Measurements from ENCODE around the gene LRRC45.
A peak's percentile ranks its signal among the peaks of the same experiment; 100 is the strongest.

Gene LRRC45

DNA sequence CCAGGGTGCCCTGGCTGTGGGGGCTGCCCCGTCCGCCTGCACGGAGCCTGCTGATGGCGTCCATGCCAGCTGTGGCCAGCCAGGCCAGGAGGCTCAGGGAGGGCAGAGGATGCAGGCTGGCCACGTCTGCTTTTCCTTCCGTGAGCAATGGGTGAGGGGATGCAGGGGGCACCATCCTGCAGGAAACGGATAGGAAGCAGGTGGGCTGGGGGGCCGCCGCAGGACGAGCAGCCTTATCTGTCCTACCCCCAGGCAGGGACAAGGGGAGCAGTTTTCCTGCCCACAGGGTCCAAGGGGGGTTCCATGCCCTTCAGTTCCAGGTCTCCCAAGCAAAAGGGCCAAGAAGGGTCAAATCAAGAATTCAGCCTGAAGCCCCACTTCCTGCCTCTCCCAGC is 35.7 kb downstream of the LRRC45 start:
- no peak for DNase-seq (ENCODE audit: low read depth, low spot score)
- TF ChIP-seq, protein P1, sequence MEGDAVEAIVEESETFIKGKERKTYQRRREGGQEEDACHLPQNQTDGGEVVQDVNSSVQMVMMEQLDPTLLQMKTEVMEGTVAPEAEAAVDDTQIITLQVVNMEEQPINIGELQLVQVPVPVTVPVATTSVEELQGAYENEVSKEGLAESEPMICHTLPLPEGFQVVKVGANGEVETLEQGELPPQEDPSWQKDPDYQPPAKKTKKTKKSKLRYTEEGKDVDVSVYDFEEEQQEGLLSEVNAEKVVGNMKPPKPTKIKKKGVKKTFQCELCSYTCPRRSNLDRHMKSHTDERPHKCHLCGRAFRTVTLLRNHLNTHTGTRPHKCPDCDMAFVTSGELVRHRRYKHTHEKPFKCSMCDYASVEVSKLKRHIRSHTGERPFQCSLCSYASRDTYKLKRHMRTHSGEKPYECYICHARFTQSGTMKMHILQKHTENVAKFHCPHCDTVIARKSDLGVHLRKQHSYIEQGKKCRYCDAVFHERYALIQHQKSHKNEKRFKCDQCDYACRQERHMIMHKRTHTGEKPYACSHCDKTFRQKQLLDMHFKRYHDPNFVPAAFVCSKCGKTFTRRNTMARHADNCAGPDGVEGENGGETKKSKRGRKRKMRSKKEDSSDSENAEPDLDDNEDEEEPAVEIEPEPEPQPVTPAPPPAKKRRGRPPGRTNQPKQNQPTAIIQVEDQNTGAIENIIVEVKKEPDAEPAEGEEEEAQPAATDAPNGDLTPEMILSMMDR (IDR thresholded peaks at IDR 0.05; ENCODE audit: low read depth, low read length) = no peak
- H3K4me3 ChIP-seq (ENCODE audit: low read depth, low read length) = no peak overlapping the region
- in situ Hi-C loops (cut with HindIII; ENCODE audit: low sequenced_read_pairs) = no loop called here

DNA sequence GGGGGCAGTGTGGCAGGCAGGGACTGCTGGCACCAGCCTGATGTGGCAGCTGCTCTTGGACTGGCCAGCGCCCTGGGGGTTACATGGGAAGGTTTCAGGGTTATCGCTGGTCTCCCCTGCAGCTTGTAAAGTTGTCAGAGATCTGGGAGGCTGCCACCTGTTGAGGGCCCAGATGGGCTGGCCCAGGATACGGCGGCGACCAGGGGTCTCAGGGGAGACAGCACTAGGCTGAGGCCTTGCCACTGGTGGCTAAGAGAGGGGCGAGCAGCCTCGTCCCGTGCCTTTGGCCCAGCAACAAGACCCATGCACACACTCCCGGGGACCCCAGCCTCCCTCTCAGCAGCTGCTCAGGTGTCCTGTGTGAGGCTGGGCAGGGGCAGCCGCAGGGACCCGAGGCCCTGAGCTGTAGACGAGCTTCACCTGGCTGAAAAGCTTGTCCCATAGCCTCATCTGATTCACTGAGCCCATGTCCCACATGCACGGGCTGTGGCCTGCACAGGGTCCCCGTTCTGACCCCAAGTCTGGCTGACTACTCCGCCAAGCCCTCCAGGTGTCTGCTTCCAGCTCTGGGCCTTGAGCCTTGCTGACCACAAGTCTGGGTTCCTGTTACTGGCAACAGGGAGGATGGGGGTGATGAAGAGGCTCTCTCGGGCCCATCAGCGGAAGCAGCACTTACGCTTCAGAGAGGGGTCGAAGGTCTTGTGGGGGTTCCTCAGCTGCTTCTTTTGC is 36.3 kb downstream of the LRRC45 start:
- TF ChIP-seq, protein P1 (IDR thresholded peaks at IDR 0.05; ENCODE audit: low read depth, low read length) = no peak
- in situ Hi-C loops (cut with HindIII; ENCODE audit: low sequenced_read_pairs) = no loop called here
- DNase-seq (ENCODE audit: low read depth, low spot score) = no peak
- H3K4me3 ChIP-seq (ENCODE audit: low read depth, low read length) = no peak overlapping the region

DNA sequence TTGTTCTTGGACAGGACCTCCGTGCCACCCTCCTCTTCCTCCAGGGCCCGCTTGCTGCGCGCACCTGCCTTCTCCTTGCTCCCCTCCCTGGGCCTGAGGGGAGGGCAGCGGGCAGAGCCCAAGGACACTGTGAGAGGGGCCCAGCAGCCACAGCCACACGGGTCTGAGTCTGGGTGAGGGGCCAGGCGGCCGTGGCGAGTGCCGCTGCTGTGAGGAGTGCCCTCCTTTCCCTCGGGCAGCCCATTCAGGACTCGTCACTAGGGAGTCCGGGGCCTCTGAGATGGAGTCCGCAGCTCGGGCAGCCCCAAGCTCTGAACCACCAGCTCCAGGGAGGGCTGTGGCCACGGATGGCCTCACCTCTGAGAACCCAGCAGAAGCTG is 36.9 kb downstream of the LRRC45 start:
- in situ Hi-C loops (cut with HindIII; ENCODE audit: low sequenced_read_pairs) = no loop called here
- TF ChIP-seq, protein P1 (IDR thresholded peaks at IDR 0.05; ENCODE audit: low read depth, low read length) = no peak
- no peak for DNase-seq (ENCODE audit: low read depth, low spot score)
- no peak overlapping the region for H3K4me3 ChIP-seq (ENCODE audit: low read depth, low read length)

DNA sequence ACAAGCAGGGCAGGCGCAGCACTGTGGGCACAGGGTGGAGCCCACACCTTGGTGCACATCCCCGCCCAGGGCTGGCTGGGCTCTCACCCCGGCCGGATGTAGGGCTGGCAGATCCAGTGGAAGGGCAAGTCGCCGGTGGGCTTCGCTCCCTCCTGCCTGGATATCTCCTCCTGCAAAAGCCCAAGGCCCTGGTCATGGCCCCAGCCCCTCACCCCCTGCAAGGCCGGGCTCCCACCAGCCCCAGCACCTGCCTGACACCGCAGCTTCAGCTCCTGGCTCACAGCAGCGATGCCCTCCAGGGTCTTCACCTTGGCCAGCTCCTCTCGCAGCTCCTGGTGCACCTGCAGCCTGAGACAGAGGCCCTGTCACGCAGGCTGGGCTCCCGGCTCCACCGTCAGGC is 37.5 kb downstream of the LRRC45 start:
- in situ Hi-C loops (cut with HindIII; ENCODE audit: low sequenced_read_pairs) = no loop called here
- no peak overlapping the region for H3K4me3 ChIP-seq (ENCODE audit: low read depth, low read length)
- no peak for DNase-seq (ENCODE audit: low read depth, low spot score)
- TF ChIP-seq, protein P1 (IDR thresholded peaks at IDR 0.05; ENCODE audit: low read depth, low read length) = no peak

DNA sequence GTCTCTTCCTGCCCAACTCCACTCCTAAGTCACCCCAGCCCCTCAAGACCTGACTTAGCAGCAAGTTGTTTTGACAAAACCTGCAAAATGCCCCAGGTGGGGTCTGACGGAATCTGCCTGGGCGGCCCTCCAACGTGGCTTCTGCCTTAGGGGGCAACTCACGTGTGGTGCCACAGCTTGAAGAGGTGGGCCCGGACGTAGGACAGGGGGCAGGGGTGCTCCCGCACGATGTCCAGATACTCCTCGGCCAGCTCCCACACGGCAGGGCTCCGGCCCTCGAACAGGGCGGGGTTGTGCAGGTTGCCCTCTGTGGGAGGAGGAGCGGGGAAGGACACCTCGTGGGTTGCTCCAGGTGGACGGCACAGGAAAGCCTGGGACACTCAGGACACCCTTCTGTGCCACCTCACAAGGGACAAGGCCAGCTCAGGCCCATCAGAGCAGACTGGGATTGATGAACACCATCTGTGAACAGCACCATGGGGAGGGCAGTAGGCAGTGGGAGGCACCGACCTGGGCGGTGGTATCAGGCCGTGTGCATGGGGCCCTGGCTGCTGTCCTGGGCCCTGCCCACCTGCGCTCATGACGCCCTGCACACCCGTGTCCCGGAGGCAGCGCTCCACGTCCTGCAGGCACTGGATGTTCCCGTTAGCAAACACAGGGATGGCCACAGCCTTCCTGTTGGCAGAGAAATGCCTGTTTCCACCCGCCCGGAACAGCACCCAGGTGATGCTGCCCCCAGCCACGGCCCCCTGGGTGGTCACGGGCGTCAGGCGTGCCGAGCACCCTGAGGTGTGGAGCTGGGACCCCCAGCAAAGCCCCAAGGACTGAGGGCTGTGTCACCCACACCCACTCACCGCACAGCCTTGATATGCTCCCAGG is 38.2 kb downstream of the LRRC45 start:
- DNase-seq (ENCODE audit: low read depth, low spot score) = no peak
- H3K4me3 ChIP-seq (ENCODE audit: low read depth, low read length) = no peak overlapping the region
- TF ChIP-seq, protein P1 (IDR thresholded peaks at IDR 0.05; ENCODE audit: low read depth, low read length) = no peak
- in situ Hi-C loops (cut with HindIII; ENCODE audit: low sequenced_read_pairs) = no loop called here

DNA sequence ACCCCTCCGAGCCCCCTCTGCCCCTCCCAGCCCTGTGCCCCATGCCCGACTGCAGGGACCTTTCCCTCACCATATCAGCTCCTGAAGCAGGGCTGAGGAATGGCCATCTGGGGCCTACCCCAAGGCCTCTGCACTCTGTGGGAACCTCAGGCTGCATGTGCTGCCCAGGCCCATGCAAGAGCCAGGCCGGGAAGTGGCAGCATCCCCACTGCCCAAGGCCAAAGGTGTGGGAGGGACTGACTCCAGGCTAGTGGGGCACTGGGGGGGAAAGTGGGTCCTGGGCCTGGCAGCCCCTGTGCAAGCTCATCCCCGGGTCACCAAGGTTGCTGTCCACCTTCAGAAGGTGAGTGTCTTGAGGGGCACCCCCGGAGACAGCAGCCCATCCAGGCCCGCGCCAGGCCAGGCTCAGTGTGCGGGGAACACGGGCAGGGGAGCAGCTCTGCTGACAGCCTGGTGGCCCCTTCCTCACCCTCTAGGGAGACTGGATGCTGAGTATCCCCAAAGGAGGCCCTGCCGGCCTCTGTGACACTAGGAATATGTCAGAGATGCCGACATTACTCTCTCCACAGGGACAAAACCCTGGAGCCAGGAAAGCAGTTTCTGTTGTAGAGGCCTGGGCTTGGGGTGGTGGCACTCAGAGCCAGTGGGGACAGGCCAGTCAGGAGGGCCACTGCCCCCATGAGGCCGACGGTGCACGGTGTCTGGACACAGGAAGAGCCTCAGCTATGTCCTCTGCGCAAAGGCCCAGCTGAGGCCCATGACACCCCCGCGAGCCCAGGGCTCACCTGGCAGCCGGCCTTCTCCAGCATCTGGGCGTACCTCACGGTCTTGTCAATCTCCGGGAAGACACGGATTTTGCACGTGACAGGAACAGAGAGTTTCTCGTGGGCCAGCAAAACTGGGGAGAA is 39.2 kb downstream of the LRRC45 start:
- no peak for DNase-seq (ENCODE audit: low read depth, low spot score)
- no peak overlapping the region for H3K4me3 ChIP-seq (ENCODE audit: low read depth, low read length)
- in situ Hi-C loops (cut with HindIII; ENCODE audit: low sequenced_read_pairs) = no loop called here
- TF ChIP-seq, protein P1 (IDR thresholded peaks at IDR 0.05; ENCODE audit: low read depth, low read length) = peak; percentile 6
